GM21367 (cell line): Measurements from ENCODE around the gene KLF18.
"Not testable (repeated sequence)": the region's sequence is repeated elsewhere in the genome, so short reads cannot be mapped to it uniquely, and the experiment has no call there.

Experiments used
- ATAC-seq: cut with Tn5 transposase; IDR thresholded peaks from one replicate; pipeline ENCODE4 v1.9.1; 2021; ENCODE audit not compliant: unreplicated experiment

Gene KLF18

DNA sequence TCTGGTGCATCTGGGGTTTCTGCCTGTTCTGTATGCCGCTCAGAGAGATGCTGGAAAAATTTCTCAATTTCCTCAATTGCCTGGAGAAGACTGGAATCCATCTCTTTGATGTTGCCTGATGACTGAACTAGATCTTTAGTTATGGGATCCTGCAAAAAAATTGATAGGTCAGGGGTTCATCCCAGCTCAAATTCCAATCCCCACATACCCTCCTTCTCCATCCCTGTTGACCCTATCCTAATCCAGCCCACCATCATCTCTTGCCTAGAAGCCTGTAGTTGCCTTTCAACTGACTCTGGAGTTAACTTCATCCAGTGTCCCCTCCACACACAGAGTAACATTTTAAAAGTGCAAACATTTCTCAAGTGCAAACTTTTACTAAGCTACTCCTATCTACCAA is at the start of gene KLF18:
Gene KLF18 (minus strand): TSS at position 101 of the 400 bp plus-strand sequence. CDS start 0 bp downstream, at position 101.
- ATAC-seq: no peak

DNA sequence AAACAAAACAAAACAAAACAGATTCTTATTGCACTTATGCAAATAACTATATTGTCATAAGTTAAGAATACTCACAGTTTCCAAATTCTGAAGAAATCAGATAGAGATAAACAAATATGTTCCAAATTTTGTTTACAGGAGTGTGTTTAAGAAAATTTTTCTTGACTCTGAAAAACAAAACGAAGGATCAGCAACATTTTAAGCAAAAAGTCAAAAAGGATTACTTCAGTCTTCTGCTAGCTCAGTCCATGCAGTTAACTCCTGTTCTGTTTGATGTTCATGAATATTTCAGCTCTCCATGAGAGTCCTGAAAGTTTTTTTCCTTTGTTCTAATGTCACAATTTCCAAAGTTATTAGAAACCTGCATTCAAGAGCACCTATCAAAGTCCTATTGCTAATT is 33.2 kb upstream of the KLF18 start:
- ATAC-seq: no peak

DNA sequence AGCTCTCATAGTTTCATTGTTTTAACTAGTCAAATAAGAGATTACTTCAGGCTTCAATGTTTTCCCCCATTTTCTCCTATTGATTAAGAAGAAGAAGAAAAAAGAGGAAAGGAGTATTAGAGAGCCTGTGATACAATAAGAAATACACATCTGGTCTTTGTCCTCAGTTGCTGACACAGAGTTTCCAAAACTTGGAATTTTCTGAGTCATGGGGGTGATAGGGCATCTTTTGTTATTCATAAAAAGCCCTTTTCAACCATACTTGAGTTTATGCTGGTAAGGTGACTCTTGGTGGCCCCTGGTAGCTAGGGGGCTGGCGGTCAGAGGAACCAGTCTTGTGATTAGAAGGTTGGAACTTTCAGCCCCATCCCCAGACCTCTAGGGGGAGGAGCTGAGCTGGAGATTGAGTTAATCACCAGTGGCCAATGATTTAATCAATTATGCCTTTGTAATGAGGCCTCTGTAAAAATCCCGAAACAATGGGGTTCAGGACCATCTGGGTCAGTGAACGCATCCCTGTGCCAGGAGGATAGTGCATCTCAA is 28.9 kb upstream of the KLF18 start:
- no peak for ATAC-seq

DNA sequence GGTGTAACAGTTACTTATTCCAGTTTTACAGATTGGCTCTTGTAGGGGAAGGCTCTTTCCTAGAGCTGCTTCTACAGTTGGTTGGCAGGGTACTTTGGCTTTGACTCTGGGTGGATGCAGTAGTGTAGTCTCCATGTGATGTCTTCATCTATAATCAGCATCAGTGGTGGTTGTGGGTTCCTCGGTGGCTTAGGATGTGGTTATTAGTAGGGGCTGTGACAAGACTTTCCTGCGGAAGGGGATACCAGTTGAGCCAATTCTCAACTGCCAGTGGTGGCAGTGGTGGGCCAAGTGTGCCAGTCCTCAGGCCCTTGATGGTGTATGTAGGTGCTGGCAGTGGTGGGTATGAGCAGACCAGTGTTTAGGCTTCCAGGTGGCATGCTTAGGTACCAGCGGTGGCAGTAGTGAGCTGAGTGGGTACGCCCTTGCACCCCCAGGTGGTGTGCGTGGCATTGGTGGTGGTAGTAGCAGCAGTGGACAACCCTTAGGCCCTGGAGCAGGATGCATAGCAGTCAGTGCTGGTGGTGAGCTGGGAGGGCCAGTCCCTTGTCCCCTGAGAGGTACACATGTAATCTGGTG is 27.2 kb upstream of the KLF18 start:
- ATAC-seq: no peak

DNA sequence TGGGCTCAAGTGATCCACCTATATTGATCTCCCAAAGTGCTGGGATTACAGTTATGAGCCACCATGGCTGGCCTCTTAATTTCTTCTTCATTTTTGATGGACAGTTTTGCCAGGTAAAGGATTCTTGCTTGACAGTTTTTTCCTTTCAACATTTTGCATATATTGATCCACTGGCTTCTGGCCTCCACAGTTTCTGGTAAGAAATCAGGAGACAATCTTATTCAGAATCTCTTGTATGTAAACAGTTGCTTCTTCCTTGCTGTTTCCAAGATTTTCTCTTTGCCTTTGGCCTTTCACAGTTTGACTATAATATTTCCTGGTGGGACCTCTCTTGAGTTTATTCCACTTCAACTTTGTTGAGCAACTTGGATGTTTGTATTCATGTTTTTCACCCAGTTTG is 20.1 kb upstream of the KLF18 start:
- no peak for ATAC-seq

DNA sequence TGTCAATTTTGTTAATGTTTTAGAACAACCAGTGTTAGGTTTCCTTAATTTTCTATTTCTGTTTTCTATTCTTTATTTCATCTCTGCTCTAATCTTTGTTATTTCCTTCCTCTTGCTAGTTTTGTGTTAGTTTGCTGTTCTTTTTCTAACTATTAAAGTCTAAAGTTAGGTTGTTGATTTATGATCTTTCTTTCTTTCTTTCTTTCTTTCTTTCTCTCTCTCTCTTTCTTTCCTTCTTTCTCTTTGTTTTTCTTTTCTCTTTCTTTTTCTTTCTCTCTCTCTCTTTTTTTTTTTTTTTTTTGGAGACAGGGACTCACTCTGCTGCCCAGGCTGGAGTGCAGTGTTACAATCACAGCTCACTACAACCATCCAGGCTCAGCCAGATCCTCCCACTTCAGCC is 17.4 kb upstream of the KLF18 start:
- ATAC-seq: no peak

DNA sequence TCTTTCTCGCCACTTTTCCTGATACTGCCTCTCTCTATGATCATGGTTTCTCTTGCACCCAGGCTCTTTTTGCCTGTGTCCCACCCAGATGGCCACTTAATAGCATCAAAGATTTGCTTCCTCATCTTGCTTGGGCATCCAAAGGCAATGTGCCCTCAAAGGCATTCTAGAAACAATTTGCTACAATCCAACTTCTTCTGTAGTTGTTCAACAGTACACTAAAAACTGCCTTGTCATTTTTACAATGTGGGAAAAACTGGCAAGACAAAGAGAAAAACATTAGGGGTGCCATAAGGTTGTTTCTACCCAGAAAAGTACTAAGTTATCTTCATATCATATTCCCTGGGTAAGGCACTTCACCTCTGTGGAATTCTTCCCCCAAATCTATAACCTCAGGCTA is 16.5 kb upstream of the KLF18 start:
- ATAC-seq: no peak

DNA sequence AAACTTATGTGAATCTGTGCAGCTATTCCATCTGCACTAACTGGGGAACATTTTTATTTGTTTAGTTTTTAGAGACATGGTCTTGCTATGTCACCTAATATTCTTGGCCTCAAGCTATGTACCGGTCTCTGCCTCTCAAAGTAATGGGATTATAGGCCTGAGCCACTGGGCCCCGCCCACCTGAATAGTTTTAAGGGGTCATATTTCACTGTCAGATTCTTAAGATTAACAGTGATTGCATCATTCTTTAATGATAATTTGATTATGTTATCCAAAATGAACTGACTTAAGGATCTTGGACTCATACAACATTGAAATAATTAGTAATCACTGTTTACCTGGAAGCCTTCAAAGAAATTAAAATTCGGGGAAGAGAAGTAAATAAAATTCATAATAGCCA is 12.6 kb upstream of the KLF18 start:
- ATAC-seq: no peak

DNA sequence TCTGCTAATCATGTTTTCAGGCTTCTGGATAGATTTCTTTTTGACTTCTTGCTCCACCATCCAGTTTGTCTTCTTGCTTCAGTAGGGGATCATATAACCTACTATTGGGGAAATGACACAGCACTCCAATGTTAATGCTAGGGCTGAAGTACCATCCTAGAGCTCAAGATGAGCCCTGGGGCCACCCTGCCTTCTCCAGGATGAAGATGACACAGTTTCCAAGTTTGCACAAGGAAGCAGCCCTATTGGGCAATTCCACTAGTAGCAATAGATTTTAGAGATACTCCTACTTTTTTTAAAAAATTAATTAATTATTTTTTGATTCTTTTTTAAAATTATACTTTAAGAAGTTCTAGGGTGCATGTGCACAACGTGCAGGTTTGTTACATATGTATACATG is 11.3 kb upstream of the KLF18 start:
- no peak for ATAC-seq

DNA sequence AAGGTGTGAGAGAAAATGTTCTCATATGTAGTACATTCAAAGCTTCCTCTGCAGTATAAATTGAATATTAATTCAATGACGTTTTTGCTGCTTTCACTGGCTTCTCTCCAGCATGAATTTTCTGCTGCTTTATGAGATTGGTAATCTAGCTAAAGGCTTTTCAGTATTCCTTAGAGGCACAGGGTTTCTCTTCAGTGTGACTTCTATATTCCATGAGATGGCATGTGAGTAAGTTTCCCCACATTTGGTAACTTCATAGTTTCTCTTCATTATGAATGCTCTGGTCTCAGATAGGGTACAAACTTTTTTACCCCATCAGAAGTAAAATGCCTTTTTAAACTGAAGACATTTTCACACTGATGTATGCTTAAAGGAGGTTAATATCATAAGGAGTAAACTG is 10.4 kb upstream of the KLF18 start:
- no peak for ATAC-seq

DNA sequence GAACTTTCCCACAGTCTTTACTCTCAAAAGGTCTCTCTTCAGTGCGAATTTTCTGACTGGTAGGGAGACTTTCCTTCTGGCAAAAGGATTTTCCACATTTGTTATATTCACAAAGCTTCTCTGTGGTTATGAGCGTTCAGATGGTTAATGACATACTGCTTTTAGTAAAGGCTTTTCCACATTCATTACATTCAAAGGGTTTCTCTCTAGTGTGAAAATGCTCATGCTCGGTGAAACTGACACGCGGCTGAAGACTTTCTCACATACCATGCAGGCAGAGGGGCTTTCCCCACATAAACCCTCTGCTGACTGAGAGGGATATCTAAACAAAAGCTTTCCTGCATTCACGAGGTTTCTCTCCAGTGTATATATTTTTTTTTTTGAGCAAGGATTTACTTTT is 9.9 kb upstream of the KLF18 start:
- ATAC-seq: no peak

DNA sequence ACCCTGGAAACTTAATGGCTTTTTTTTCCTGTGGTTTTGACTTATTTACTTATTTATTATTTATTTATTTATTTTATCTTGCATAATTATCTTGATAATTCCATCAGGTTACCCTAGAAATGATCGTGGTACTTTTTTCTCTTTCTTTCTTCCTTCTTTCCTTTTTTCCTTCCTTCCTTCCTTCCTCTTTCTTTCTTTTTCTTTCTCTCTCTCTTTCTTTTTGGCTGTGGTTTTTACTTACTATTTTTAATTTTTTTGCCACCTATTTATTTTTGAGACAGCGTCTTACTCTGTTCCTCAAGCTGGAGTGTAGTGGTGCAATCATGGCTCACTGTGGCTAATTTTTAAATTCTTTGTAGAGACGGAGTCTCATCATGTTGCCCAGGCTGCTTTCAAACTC is 6.2 kb upstream of the KLF18 start:
- no peak for ATAC-seq

DNA sequence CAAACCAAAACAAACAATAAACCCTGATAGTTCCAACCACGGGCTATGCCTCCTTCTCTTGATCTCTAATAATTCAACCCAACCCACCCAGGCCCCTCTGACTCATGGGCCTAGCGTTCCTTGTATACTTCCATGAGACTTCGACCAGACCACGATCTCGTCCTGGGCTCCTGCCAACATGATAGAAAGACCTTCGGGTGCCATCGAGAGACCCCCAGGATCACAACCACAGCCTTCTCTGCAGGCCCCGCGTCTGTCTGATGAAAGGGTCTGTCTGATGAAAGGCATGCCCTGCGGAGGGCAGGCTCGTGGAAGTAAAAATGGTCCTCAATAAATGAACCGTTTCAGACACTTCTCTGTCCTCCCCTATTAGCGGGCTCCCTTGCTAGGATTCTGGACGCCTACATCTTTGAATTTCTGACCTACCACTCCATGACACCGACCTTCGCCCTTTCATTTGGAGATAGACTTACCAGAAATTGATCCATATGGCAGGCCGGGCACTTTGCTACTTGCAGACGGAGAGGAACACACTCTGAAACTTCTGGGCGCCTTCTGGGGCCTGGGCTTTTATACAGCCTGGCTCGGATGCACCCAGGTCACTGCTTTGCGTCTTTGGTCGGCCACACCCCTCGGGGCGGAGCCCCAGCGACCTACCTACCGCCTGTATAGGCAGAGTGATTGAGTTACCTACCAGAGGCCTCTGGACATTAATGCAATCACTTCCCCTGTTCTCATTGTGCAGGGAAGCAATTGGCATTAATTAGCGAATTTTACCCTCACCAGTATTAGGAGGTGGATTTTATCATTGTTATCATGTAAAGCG is 5.3 kb upstream of the KLF18 start:
- no peak for ATAC-seq

DNA sequence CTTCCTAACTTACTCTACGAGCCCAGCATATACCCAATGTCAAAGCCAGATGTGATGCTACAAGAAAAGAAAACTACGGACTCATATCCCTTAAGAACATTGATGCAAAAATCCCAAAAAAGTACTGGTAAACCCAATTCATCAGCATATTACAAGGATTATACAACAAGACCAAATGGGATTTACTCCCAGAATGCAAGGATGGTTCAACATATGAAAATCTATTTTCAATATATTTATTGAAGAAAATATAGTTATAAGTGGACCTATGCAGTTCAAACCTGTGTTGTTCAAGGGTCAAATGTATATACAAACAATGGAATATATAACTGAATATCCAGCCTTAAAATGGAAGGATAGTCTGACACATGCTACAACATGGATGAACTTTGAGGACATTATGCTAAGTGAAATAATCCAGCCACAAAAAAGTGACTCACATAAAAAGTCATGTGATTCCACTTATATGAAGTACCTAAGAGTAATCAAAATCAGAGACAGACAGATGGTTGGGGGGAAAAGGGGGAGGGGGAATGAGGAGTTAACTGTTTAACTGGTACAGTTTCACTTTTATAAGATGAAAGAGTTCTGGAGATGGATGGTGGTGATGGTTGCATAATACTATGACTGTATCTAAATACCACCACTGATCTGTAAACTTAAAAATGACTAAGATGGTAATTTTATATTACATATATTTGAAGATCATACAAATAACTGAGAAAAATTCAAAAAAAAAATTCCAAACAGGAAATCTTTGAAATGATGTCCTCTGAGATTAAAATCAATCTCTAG is 3.7 kb upstream of the KLF18 start:
- no peak for ATAC-seq

DNA sequence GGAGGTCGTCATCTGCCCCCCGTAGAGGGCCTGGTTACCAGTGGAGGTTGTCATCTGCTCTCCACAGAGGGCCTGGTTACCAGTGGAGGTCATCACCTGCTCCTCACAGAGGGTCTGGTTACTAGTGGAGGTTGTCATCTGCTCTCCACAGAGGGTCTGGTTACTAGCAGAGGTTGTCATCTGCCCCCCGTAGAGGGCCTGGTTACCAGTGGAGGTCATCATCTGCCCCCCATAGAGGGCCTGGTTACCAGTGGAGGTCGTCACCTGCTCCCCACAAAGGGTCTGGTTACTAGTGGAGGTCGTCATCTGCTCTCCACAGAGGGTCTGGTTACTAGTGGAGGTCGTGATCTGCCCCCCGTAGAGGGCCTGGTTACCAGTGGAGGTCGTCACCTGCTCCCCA is 1.9 kb downstream of the KLF18 start:
- not testable (repeated sequence) for ATAC-seq

DNA sequence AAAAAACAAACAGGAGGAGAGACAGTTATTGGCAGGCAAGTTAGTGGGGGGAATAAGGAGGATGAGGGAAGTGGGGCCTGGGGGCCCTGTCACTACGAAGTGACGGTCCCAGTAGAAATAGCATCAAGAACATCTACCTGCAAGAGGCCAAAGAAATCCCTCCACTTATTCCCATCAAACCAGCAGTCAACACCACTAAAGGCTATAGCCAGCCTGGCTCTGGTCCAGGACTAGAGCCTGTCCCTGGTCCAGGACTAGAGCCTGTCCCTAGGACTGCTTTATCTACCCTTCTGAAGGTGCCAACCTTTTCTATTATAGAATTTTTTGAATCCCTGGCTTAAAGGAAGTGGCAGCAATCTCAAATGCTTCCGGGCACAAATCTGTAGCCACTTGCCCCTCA is 3.2 kb downstream of the KLF18 start:
- ATAC-seq: no peak

DNA sequence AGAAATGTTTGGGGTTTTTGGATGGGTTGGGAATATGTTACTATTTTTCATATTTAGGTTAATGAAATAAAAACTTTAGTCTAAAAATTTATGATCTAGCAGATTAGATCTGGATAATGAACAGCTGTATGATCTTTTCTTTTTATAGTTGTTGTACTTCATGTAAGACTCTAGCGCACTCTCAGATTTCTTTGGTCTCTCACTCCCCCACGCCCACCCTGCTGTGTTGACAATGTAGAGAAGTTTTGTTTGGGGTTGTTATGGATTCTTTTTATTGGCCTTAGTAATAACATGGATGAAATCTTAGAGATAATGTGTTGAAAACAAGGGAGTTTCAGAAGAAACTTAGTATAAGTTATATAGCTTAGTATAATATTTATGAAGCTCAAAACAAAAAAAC is 5.5 kb downstream of the KLF18 start:
- no peak for ATAC-seq

DNA sequence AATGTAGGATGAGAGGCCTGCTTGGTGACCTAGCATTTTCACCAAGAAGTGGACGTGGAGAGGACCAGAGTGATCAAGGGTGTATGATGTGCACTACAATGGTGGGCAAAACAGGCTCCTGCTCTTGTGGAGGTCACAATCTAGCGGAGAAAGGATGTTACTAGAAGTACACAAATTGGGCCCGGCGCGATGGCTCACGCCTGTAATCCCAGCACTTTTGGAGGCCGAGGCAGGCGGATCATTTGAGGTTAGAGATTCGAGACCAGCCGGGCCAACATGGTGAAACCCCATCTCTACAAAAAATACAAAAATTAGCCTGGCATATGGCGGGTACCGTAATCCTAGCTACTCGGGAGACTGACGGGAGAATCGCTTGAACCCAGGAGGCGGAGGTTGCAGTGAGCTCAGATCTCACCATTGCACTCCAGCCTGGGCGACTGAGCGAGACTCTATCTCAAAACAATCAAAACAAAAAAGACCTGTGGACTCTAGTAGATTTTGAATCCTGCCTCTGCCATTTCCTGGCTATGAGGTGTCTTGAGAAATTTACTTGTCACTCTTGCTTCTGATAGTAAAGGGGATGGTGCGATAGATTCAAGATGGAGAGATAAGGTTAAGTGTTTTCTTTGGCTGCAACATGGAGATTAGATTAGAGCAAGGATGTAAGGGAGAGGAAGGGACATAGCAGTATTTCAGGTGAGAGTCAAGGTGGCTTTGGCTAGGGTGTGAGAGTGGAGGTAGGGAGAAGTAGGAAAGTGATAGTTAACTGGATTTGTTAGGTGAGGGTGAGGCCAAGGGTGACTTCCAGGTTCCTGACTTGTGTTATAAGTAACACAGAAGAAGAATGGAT is 7.1 kb downstream of the KLF18 start:
- ATAC-seq: no peak

DNA sequence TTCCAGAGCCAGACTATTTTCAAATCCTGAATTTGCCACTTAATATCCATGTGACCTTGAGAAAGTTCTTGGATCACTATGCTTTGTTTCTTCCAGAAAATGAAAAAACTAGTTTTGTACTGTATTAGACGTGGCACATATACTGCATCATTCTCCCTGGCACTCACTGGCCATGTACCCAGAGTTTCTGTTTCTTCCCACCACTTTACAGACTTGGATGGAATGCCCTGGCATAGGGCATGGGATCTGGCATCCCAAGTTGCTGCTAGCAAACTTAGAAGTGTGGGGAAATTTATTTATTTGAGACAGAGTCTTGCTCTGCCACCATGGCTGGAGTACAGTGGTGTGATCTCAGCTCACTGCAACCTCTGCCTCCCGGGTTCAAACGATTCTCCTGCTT is 10.0 kb downstream of the KLF18 start:
- ATAC-seq: no peak

DNA sequence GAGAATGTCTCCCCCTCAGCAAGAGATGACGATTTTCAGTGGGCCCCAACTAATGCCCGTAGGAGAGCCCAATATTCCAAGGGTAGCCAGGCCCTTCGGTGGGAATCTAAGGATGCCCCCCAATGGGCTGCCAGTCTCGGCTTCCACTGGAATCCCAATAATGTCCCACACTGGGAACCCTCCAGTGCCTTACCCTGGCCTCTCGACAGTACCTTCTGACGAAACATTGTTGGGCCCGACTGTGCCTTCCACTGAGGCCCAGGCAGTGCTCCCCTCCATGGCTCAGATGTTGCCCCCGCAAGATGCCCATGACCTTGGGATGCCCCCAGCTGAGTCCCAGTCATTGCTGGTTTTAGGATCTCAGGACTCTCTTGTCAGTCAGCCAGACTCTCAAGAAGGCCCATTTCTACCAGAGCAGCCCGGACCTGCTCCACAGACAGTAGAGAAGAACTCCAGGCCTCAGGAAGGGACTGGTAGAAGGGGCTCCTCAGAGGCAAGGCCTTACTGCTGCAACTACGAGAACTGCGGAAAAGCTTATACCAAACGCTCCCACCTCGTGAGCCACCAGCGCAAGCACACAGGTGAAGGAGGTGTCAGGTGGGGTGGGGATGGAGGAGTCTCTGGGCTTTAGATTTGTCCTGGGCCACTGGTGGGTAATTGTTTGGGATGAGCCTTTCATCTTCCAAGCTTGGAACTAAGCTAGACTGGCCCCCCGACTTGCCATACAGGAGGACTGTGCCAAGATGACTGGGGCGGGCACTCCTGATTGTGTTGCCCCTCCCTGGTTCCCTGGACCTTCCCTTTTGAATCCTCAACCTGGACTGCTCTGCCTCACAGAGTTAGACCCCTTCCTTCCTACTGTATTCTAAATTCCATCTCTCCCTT is 11.6 kb downstream of the KLF18 start:
- no peak for ATAC-seq
